HEK293 (cell line): ENCODE results near the gene RGS14.
A peak's percentile ranks its signal among the peaks of the same experiment; 100 is the strongest.

Source experiments
- GFI1B ChIP-seq: fragments of 450-650 bp; formaldehyde crosslinking; IDR thresholded peaks from 2 replicates; pipeline ENCODE4 v1.5.1; 2016; ENCODE audit warnings: missing biosample characterization, missing genetic modification characterization
- GLIS1 ChIP-seq: fragments of 450-650 bp; formaldehyde crosslinking; IDR thresholded peaks from 2 replicates; pipeline ENCODE4 v1.5.1; 2016; ENCODE audit warnings: missing biosample characterization, missing genetic modification characterization
- INSM2 ChIP-seq: fragments of 450-650 bp; formaldehyde crosslinking; IDR thresholded peaks from 2 replicates; pipeline ENCODE4 v1.5.1; 2016; ENCODE audit warnings: missing biosample characterization, missing genetic modification characterization
- KLF17 ChIP-seq: fragments of 450-650 bp; formaldehyde crosslinking; IDR thresholded peaks from 2 replicates; pipeline ENCODE4 v1.5.1; 2016; ENCODE audit warnings: missing biosample characterization, missing genetic modification characterization
- SCRT1 ChIP-seq: fragments of 450-650 bp; formaldehyde crosslinking; IDR thresholded peaks from 2 replicates; pipeline ENCODE4 v1.5.1; 2016; ENCODE audit warnings: missing biosample characterization, missing genetic modification characterization, borderline replicate concordance
- TSHZ1 ChIP-seq: fragments of 450-650 bp; formaldehyde crosslinking; IDR thresholded peaks from 2 replicates; pipeline ENCODE4 v1.5.1; 2016; ENCODE audit warnings: missing biosample characterization, missing genetic modification characterization, borderline replicate concordance
- ZFHX2 ChIP-seq: fragments of 450-650 bp; formaldehyde crosslinking; conservative IDR thresholded peaks from 2 replicates; pipeline ENCODE4 v1.5.1; 2016; ENCODE audit warnings: missing biosample characterization, missing genetic modification characterization
- ZNF10 ChIP-seq: fragments of 450-650 bp; formaldehyde crosslinking; IDR thresholded peaks from 2 replicates; pipeline ENCODE4 v1.5.1; 2017; ENCODE audit warnings: missing biosample characterization, missing genetic modification characterization
- ZNF114 ChIP-seq: fragments of 450-650 bp; formaldehyde crosslinking; IDR thresholded peaks from 2 replicates; pipeline ENCODE4 v1.5.0; 2017; ENCODE audit warnings: missing biosample characterization, missing genetic modification characterization
- ZNF133 ChIP-seq: fragments of 450-650 bp; formaldehyde crosslinking; IDR thresholded peaks from 2 replicates; pipeline ENCODE4 v1.5.1; 2016; ENCODE audit warnings: missing biosample characterization, missing genetic modification characterization
- ZNF148 ChIP-seq: fragments of 450-650 bp; formaldehyde crosslinking; IDR thresholded peaks from 2 replicates; pipeline ENCODE4 v1.5.0; 2017; ENCODE audit warnings: missing biosample characterization, missing genetic modification characterization, borderline replicate concordance
- ZNF155 ChIP-seq: fragments of 450-650 bp; formaldehyde crosslinking; IDR thresholded peaks from 2 replicates; pipeline ENCODE4 v1.5.1; 2016; ENCODE audit warnings: missing biosample characterization, missing genetic modification characterization
- ZNF433 ChIP-seq: fragments of 450-650 bp; formaldehyde crosslinking; IDR thresholded peaks from 2 replicates; pipeline ENCODE4 v1.5.1; 2016; ENCODE audit warnings: missing biosample characterization, missing genetic modification characterization, low read depth
- ZNF510 ChIP-seq: fragments of 450-650 bp; formaldehyde crosslinking; IDR thresholded peaks from 2 replicates; pipeline ENCODE4 v1.5.1; 2018; ENCODE audit warnings: mild to moderate bottlenecking, missing genetic modification characterization, missing biosample characterization; ENCODE audit not compliant: insufficient replicate concordance
- ZNF514 ChIP-seq: fragments of 450-650 bp; formaldehyde crosslinking; IDR thresholded peaks from 2 replicates; pipeline ENCODE4 v1.5.1; 2016; ENCODE audit warnings: missing biosample characterization, missing genetic modification characterization
- ZNF518A ChIP-seq: fragments of 450-650 bp; formaldehyde crosslinking; conservative IDR thresholded peaks from 2 replicates; pipeline ENCODE4 v1.5.1; 2016; ENCODE audit warnings: low read depth, missing biosample characterization, missing genetic modification characterization
- ZNF521 ChIP-seq: fragments of 450-650 bp; formaldehyde crosslinking; IDR thresholded peaks from 2 replicates; pipeline ENCODE4 v1.5.1; 2017; ENCODE audit warnings: missing biosample characterization, mild to moderate bottlenecking, missing genetic modification characterization
- ZNF558 ChIP-seq: fragments of 450-650 bp; formaldehyde crosslinking; IDR thresholded peaks from 2 replicates; pipeline ENCODE4 v1.5.1; 2016; ENCODE audit warnings: missing biosample characterization, missing genetic modification characterization
- ZNF645 ChIP-seq: fragments of 450-650 bp; formaldehyde crosslinking; IDR thresholded peaks from 2 replicates; pipeline ENCODE4; 2016; ENCODE audit warnings: missing biosample characterization, missing genetic modification characterization
- ZNF654 ChIP-seq: fragments of 450-650 bp; formaldehyde crosslinking; IDR thresholded peaks from 2 replicates; pipeline ENCODE4 v1.5.1; 2016; ENCODE audit warnings: low read depth, missing biosample characterization, missing genetic modification characterization
- ZNF768 ChIP-seq: fragments of 450-650 bp; formaldehyde crosslinking; IDR thresholded peaks from 2 replicates; pipeline ENCODE4 v1.5.1; 2018; ENCODE audit warnings: missing biosample characterization, mild to moderate bottlenecking, missing genetic modification characterization

RGS14 gene

GRCh38 chr5:177311723-177312648 lies 45.7 kb upstream of the RGS14 start, which contains the start of gene MXD3 (continued):
- TF ChIP-seq ZNF518A (tag by site-specific recombination) = no peak
- no peak for TF ChIP-seq SCRT1 (tag by site-specific recombination)
- no peak for TF ChIP-seq ZNF645 (tag by site-specific recombination)
- peak; percentile 48; the same call in 1 of the 2 replicates for TF ChIP-seq ZNF10 (tag by site-specific recombination)
- no peak for TF ChIP-seq ZNF510 (tag by site-specific recombination)
- TF ChIP-seq TSHZ1 (tag by site-specific recombination) = no peak
- TF ChIP-seq INSM2 (tag by site-specific recombination) = no peak
- peak; percentile 95 for TF ChIP-seq ZFHX2 (tag by site-specific recombination)
- no peak for TF ChIP-seq ZNF155 (tag by site-specific recombination)
- TF ChIP-seq ZNF433 (tag by site-specific recombination) = no peak
- no peak for TF ChIP-seq ZNF521 (tag by site-specific recombination)
- no peak for TF ChIP-seq ZNF514
- TF ChIP-seq ZNF148 (tag by site-specific recombination) = no peak
- TF ChIP-seq ZNF133 (tag by site-specific recombination) = no peak
- TF ChIP-seq ZNF558 = no peak
- TF ChIP-seq GLIS1 = peak; percentile 70
- TF ChIP-seq ZNF768 = no peak
- TF ChIP-seq ZNF654 (tag by site-specific recombination) = no peak
- TF ChIP-seq GFI1B (tag by site-specific recombination) = no peak
- peak; percentile 34 for TF ChIP-seq KLF17
- TF ChIP-seq ZNF114 = no peak
